GM12875 (cell line): ENCODE measurements around the gene MYRF.

Source experiments
- H3K4me3 ChIP-seq: one replicate; pipeline ENCODE4 v1.5.1; 2011; ENCODE audit warnings: low read depth, low read length, control low read depth
- TF ChIP-seq, protein P1 (sequence below): IDR thresholded peaks from 2 replicates; pipeline ENCODE4 v1.5.1; 2011; ENCODE audit warnings: low read depth, mild to moderate bottlenecking, control low read depth, inconsistent platforms, low read length, moderate library complexity, borderline replicate concordance; ENCODE audit not compliant: insufficient read depth

MYRF gene

DNA sequence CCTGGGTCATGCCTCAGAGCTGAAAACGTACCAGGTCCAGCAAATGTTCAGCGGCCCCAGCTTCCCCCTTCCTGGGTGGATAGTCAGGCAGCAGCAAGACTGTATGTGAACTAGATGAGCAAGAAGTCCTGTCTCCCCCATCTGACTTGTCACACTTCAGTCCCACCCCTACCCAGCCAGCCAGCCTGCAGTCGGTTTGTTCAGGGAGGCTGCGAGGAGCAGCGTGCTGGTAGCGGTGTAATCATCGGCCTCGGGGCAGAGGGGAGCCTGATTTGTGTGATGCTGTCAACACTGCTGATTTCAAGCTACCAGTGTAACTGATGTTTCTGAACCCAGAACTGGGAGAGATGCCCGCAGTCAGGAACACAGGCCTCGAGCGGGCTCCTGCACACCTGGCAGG, 30.4 kb downstream of the MYRF start:
- TF ChIP-seq, protein P1, sequence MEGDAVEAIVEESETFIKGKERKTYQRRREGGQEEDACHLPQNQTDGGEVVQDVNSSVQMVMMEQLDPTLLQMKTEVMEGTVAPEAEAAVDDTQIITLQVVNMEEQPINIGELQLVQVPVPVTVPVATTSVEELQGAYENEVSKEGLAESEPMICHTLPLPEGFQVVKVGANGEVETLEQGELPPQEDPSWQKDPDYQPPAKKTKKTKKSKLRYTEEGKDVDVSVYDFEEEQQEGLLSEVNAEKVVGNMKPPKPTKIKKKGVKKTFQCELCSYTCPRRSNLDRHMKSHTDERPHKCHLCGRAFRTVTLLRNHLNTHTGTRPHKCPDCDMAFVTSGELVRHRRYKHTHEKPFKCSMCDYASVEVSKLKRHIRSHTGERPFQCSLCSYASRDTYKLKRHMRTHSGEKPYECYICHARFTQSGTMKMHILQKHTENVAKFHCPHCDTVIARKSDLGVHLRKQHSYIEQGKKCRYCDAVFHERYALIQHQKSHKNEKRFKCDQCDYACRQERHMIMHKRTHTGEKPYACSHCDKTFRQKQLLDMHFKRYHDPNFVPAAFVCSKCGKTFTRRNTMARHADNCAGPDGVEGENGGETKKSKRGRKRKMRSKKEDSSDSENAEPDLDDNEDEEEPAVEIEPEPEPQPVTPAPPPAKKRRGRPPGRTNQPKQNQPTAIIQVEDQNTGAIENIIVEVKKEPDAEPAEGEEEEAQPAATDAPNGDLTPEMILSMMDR = no peak

DNA sequence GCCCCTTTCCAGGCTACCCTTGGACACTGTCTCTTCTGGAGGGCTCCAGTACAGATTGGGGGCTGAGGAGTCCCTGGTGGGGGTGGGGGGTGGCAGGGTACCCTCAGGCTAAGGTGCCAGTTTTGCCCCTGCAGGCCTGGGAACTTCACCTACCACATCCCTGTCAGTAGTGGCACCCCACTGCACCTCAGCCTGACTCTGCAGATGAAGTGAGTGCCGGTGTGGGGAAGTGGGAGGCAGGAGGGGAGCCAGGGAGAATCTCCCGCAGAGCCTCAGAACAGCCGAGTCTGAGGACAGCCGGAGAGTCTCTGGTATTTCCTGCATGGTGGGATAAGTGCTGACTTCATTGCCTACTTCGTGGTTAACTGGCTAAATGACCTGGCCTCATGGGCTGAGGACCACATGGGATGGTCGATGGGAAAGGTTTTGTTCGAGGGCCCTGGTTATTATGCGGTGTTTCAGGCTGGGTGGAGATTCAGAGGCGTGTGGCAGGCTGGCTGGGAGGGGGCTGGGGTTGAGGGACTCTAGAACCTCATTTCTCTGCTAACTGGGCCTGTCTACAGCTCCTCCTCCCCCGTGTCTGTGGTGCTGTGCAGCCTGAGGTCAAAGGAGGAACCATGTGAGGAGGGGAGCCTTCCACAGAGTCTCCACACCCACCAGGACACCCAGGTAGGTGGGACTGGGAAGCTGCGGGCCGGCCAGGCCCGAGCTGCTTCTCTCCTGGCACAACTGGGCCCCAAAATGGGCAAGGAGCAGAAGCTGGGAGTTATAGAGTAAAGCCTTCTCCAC, 31.5 kb downstream of the MYRF start:
- H3K4me3 ChIP-seq = no peak overlapping the region
- TF ChIP-seq, protein P1 = no peak

More for the DNA sequence above, 30.4 kb downstream of the MYRF start:
- no peak overlapping the region for H3K4me3 ChIP-seq

DNA sequence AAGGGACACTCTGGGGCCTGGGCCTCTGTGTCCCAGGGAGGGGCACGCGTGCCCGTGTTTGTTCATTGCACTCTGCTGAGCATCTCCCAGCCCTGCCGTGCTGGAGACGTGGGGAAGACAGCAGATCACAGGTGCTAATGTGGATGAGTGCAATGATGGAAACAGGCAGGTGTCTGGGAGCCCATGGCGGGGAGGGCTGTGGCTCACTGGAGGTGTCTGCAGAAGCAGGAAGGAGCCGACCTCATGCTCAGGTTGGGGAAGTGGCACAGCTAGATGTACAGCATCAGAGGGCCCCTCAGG, 32.0 kb downstream of the MYRF start:
- no peak overlapping the region for H3K4me3 ChIP-seq
- TF ChIP-seq, protein P1 = no peak

DNA sequence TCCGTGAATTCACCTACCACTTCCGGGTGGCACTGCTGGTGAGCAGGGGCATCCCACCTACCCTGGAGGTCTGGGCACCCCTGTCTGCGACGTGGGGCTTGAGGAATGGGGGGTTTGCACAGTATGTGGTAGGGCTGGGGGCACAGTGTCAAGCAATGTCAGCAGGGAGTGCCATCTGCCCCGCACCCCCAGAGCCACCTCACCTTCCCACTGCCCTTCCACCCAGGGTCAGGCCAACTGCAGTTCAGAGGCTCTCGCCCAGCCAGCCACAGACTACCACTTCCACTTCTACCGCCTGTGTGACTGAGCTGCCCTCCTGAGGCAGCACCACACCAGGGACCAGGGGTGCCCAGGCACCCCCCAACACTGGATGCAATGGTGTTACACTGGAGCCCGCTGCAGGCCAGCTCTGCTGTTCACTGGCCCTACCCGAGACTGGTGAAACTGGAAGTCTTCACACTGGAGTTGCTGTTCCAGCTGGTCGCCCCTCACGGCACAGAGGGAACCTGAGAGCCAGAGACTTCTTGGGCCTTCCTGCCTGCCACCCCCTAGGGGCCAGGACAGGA, 33.5 kb downstream of the MYRF start:
- TF ChIP-seq, protein P1 = 0 out of 2 replicates have a peak, but pooled peaks have one; percentile 12
- no peak overlapping the region for H3K4me3 ChIP-seq

DNA sequence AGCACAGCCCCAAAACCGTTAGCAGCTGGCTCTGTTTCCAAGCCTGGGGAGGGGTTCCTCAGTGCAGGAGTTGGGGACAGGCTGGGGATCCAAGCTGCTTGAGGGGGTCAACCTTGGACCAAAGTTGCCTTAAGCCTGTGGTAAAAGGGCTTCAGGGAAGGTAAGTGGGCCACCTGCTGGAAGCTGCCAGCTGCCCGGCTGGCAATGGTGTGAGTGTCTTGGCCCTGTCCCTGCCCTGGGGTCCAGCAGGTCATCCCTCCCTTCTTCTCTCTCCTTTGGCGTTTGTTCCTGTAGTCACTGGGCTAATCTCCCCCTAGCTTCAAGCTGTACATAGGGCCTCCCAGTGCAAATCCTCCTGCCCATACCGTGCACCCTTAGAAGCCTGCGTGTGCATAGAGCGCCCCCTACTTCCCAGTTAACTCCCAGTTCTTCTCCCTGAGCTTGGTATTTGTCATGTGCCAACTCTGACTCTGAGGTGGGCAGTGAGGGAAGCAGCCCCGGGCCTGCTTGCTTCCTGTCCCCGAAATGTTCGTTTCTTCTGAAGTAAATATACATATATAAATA, 35.6 kb downstream of the MYRF start:
- TF ChIP-seq, protein P1 = peak; percentile 24; the same call in 1 of the 2 replicates
- no peak overlapping the region for H3K4me3 ChIP-seq

DNA sequence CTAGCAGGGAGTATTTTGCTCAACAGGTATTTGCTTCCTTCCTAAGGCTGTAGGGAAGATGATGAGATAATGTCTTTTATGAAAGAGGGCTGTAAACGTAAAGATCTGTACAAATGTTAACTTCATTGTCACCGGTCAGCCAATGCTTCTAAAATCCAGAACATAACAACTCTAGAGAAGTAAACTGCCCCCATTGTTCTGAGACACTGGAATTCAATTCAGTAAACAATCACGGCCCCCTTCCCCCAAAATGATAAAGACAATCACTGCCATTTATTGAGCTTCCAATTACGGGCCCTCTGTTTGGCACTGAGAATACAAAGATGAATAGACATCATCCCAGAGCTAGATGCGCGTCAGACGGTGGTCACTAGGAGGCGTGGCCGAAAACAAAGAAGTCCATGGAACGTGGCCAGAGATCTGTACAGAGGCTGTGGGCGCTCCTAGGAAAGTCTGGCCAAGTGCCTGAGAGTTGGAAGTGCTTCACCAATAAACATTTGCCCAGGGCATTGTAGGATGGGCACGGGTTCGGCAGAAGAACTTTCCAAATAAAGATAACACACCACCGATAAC, 39.4 kb downstream of the MYRF start:
- TF ChIP-seq, protein P1 = no peak
- H3K4me3 ChIP-seq = peak overlapping the region; percentile 81
